GM19397 (cell line): ENCODE results near the gene PARP1.
"Not testable (repeated sequence)": the region's sequence is repeated elsewhere in the genome, so short reads cannot be mapped to it uniquely, and the experiment has no call there.

Experiments used
- ATAC-seq: cut with Tn5 transposase; IDR thresholded peaks from one replicate; pipeline ENCODE4 v1.9.1; 2021; ENCODE audit warnings: mild to moderate bottlenecking, moderate library complexity; ENCODE audit not compliant: unreplicated experiment

PARP1 gene

DNA sequence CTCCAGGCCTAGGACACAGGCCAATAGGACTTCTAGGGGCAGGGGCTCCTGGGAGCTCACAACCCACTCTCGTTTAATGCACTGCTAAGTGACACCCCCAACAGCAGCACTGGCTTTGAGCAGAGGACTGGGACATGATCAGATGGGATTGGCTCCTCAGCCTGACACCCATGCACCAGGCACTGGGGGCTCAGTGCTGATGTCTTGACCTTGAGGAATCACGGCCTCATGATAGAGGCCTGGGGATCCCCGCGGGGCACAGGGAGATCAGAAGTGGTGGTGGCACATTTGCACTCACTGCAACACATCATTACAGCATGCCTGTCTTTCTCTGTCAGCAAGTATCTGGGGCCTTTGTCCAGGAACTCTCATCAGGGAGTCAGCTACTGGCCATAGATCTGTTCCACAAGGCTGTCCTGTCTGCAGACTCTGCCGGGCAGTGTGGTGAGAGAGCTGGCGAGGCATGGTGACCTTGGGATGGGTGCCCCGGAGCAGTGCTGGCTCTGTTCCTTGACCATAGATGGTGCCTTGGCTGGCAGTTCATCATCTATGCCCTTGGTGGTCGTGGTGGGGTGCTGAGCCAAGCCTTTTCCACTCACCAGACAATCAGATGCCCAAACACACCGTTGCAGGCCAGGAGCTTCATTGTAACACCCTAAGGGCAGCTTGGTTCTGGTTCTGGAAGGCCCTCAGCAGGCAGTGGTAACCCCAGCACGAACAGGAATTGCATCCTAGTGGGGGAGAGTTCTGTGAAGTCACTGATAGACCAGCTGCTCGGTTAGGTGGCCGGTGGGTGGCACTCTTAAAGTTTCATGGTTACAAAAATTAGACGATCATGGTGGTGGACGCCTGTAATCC is 22.2 kb upstream of the PARP1 start:
- no peak for ATAC-seq

DNA sequence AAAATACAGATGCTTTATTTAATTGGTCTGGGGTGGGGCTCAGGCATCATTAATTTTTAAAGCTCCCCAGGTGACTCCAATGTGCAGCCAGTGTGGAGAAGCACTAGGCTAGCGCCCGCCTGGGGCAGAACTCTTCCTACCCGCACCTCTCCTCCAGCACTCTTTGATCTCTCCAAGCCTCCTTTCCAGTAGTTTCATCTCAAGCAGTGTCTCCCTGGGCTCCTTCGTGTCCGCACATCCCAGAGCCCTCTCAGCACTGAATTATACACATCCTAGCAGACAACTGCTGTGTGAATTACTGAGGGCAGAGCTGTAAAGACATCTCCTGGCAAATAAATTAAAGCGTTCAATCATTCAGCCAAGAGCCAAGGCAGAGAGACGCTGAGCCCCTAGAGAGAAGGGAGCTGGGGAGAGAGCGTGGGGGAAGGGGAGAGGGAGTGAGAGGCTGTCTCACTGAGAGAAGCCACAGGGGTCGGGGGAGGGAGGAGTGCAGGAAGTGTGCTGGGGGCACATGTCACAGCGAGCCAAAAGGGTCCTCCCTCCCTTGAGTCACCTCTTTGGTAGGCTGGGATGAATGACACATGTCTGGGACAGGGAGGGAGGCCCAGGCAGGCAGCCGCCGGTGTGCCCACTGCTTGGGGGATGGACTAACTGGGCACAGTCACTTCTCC is 21.0 kb upstream of the PARP1 start:
- ATAC-seq, result no peak

DNA sequence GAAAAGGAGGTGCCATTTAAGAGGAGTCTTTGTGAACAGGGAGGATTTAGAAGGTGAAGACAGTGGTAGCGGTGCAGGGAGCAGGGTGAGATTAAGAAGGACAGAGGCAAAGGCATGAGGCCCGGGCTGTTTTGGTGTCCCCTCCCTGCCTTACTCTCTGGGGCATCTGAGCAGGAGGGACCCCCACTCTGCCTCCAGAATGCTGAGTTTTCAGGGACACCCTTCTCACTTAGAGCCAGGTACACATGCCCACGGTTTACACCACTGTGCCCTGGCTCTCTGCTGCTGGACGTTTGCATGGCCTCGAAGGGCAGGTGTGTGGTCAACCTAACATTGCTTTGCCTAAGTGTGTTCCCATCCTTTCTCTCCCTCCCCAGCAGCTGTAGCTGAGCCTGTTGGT is 20.5 kb upstream of the PARP1 start:
- no peak for ATAC-seq

DNA sequence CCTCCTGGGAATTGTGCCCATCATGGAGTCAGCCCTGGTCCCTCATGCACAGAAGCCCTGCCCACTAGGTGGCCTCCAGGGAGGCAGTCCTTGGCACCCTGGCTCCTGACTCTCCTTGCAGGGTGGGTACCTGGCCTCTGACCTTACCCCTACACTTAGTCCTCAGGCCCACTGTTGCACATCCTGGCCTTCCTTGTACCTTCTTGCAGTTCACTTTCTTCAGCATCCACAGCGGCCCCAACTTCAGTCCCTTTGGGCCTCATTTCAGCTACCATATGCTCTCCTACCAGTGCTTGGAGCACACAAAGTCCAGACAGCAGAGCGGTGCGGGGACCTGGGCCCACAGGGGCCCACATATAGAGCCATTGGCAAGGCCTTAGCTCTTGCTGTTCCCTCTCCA is 19.2 kb upstream of the PARP1 start:
- no peak for ATAC-seq

DNA sequence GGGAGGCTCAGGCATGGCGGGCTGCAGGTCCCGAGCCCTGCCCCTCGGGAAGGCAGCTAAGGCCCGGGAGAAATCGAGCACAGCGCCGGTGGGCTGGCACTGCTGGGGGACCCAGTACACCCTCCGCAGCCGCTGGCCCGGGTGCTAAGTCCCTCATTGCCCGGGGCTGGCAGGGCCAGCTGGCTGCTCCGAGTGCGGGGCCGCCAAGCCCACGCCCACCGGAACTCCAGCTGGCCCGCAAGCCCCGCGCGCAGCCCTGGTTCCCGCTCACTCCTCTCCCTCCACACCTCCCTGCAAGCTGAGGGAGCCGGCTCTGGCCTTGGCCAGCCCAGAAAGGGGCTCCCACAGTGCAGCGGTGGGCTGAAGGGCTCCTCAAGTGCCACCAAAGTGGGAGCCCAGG is 18.5 kb upstream of the PARP1 start:
- not testable (repeated sequence) for ATAC-seq

DNA sequence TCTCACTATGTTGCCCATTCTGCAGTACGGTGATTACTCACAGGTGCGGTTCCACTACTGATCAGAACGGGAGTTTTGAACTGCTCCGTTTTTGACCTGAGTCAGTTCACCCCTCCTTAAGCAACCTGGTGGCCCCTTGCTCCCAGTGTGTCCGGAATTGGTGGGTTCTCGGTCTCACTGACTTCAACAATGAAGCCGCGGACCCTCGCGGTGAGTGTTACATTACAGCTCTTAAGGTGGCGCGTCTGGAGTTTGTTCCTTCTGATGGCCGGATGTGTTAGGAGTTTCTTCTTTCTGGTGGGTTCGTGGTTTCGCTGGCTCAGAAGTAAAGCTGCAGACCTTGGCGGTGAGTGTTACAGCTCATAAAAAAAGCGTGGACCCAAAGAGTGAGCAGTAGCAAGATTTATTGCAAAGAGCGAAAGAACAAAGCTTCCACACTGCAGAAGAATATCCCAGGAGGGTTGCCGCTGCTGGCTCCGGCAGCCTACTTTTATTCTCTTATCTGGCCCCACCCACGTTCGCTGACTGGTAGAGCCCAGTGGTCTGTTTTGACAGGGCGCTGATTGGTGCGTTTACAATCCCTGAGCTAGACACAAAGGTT is 17.6 kb upstream of the PARP1 start:
- ATAC-seq, result no peak

DNA sequence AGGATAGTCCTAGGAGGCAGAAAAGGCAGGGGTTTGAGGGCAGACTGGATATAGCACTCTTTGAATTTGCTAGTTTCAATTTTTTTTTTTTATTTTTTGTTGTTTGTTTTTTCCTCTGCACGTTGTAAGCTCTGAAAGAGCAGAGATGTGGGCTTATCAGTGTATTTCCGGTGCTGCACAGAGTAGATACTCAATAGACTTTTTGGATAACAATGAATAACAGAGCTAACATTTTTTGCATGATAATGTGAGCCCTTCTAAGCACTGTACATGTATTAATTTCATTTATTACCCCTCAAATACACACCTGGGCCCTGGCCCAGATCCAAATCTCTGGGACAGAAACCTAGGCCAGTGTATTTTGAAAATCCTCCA is 17.1 kb upstream of the PARP1 start:
- ATAC-seq, result no peak

DNA sequence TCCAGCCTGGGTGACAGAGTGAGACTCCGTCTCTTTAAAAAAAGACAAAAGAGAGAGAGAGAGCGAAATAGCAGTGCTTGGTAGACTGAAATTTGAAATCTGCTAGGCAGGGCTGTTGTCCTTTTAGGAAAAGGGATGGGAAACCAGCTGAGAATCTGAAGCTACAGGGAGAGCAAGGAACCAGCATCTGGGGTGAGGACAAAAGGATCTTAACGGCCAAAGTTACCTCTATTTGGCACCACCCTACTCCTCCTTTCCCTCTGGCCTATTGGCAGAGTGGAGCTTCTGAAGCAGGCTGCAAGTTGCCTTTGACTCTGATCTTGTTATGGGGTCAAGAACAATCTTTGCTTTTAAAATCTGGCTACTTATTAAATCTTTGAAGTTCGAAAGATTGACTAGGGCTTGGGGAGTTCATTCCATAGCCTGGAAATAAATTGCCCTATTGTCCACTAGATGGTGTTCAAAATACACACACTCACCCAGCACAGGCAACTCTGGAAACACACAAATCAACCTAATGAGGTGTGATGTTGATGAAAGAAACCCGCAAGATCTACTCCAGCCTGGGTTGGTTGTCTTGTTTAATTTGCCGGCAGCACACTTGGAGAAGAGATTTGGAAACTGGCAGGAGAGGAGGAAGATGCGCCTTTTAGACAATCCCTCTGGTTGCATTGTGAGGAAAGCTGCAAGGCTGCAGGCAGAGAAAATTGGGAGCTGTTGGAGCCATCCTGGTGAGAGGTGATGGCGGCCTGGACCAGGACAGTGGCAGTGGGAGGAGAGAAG is 16.5 kb upstream of the PARP1 start:
- ATAC-seq, result no peak

DNA sequence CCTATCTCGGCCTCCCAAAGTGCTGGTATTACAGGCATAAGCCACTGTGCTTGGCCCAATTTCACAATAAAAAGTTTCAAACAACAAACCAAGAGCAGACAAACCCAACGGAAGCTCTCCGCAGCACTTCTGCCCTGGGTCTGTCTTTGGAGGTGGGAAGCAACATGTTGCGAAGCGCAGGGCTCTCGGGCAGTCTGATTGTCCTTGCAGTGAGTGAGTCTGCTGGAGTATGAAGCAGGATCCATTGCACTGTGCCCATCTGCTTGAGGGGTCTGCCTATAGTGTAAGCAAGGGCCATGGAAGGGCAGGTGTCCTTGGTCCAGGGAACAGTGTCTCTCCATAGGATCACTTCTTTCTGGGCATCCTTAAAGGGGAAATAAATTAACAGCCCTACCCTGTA is 14.6 kb upstream of the PARP1 start:
- no peak for ATAC-seq

DNA sequence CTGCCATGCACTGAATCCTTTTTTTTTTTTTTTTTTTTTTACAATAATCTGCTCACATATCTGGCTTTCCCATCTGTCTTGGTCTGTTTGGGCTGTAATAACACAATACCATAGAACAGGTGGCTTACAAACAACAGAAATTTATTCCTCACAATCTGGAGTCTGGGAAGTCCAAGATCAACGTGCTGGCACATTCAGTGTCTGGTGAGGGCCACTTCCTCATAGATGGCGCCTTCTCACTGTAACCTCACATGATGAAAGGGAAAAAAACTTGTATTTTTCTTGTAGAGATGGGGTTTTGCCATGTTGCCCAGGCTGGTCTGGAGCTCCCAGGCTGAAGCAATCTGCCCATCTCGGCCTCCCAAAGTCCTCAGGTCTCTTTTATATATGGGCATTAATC is 13.0 kb upstream of the PARP1 start:
- ATAC-seq, result no peak

DNA sequence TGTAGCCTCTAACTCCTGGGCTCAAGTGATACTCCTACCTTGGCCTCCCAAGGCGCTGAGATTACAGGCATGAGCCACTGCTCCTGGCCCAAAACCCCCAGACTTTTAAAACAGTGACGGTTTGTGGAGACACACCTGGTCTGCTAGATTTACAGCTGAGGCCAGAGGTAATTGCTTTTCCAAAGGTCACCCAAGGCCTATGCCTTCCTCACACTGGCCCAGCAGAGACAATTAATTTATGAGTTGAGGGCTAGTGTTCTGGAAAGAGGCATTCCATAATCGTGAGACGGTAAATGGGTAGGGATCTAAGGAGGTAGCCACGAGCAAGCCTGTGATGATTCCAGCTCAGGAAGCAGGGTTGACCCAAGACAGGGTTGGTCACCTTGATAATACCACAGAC is 12.4 kb upstream of the PARP1 start:
- ATAC-seq, result no peak

DNA sequence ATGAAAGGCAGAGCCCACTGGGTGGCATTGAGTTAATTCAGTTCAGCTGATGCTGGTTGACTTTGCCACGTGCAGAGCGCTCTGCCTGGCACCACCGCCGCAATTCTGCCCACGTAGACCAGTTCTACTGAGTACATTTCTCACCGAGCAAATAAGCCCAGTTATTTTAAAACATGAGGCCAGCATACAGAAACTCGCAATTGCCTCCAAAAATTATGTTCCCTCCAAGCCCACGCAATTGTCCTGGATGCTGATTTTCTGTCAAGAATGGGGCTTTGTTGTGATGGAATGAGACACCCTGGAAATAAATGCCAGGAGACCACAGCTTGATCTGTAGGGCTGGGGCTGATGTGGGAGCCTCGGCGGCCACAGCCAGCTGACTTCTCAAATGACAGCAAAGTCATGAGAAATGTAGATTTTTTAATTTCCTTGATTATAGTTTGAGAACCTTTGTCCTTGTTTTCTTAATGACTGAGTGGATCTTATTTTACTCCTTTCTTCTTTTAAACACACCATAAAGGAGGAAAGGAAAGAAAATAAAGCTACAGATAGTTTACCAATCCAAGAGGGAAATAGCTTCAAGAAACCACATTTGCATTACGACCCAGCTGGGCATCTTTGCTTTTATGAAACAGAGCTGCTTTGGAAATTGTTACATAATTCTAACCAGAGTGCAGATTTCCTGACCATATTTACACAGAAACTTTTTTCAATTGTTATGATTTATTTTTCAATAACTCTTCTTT is 11.6 kb upstream of the PARP1 start:
- ATAC-seq, result no peak

DNA sequence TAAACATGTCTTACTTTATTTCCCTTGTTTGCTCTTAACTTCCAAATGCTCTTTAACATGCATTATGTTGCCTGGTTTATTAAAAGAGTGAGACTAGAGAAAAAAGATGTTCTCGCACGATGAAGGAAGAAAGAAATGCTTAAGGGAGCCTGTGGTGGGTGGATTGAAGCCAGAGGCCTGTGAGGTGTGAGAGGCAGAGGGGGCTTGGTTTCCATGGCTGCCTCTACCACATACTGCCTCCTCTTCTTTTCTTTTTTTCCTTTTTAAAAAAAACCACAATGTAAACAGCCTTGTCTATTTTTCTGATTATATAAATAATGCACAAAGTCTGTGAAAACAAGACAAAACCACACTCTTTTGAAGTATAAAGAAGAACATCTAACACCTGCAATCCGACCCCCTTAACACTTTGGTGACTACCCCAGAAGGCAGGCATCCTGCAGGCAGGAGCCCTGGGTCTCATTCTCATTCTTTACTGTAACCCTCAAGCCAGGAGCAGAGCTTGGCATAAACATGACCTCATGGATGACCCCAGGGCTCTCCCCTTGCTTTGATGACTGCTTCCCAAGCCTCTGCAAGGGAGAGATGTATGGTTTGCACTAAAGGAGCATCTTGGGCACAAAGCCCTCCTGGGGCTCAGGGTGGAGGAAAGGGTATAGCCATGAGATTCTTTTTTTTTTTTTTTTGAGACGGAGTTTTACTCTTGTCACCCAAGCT is 10.1 kb upstream of the PARP1 start:
- no peak for ATAC-seq

DNA sequence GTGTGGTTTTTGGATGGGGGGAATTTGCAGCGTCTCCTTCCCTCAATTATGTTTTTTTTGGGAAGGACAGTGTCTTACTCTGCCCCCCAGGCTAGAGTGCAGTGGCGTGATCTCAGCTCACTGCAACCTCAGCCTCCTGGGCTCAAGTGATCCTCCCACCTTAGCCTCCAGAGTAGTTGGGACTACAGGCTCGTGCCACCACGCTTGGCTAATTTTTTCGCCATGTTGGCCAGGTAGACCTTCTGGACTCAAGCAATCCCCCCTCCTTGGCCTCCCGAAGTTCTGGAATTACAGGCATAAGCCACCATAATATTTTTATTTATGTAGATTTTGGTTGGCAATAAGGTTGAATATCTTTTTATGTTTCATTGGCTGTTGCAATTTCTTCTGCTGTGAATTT is 9.5 kb upstream of the PARP1 start:
- ATAC-seq, result no peak

DNA sequence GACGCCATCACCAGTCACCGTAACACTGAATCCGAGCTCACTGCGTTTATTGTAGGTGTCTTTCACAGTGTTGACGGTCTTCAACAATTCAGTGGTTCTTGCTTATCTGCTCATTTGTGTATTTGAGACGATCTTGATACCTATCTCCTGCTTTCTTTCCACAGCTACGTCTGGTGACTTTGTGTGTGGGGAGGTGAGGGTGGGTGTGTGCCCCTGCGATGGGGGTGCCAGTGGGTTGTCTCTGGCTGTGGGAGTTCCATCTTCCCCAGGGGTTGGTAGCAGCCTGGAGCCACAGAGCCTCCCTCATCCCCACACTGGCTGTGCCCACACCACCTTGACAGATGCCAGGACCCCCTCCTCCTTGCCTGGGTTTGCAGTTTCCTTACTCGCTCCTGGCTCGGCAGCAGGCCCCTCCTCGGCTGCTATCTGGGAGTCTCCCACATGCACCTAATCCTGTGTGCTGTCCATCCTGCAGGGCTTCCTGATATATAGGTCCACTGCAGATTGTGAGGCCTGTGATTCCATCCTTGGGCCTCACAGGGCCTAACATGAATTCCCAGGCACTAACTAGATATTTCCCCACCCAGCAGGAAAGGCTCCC is 6.3 kb upstream of the PARP1 start:
- no peak for ATAC-seq

DNA sequence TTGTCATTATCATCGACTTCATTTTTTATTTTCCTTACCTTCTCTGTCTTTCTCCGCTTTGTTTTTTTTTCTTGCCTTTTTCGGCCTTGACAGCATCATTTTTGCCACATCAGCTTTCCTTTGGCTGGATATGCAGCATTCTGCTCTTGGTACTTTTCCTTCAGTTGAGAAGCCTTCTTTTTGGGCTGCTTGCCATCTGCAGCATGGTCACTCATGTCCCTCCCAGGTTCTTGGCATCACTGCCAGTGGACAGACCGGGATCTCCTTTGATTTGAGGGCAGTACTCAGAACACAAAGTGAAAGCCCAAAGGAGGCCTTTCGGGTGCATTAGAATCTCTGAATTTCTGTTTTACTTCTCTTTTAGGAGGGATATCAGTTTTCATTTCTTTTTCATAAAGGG is 3.7 kb upstream of the PARP1 start:
- ATAC-seq, result no peak

DNA sequence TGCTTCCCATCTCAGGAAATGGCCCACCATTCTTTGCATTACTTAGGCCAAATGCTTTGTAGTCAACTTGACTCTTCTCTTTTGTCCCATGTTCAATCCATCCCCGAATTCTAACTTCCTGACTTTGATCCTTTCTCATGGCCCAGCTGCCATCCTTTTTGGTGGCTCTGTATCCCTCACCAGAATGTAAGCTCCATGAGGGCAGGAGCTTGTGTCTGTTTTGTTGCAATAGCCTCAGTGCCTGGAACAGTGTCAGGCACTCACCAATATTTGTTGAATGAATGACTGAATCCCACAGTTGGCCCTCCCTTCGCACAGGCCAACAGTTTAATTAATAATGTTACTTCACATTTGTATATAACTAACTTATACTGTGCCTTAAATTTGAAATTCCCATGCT is 3.1 kb upstream of the PARP1 start:
- no peak for ATAC-seq

DNA sequence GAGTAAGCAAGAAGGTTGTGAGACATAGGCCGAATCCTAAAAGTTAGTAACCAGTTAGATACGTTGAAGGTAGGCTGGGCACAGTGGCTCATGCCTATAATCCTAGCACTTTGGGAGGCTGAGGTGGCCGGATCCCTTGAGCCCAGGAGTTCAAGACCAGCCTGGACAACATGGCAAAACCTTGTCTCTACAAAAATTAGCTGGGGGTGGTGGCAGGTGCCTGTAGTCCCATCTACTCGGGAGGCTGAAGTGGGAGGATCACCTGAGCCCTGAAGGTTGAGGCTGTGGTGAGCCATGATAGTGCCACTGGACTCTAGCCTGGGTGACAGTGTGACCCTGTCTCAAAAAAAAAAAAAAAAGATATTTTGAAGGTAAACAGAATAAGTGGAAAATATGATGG is 1.5 kb upstream of the PARP1 start:
- no peak for ATAC-seq

DNA sequence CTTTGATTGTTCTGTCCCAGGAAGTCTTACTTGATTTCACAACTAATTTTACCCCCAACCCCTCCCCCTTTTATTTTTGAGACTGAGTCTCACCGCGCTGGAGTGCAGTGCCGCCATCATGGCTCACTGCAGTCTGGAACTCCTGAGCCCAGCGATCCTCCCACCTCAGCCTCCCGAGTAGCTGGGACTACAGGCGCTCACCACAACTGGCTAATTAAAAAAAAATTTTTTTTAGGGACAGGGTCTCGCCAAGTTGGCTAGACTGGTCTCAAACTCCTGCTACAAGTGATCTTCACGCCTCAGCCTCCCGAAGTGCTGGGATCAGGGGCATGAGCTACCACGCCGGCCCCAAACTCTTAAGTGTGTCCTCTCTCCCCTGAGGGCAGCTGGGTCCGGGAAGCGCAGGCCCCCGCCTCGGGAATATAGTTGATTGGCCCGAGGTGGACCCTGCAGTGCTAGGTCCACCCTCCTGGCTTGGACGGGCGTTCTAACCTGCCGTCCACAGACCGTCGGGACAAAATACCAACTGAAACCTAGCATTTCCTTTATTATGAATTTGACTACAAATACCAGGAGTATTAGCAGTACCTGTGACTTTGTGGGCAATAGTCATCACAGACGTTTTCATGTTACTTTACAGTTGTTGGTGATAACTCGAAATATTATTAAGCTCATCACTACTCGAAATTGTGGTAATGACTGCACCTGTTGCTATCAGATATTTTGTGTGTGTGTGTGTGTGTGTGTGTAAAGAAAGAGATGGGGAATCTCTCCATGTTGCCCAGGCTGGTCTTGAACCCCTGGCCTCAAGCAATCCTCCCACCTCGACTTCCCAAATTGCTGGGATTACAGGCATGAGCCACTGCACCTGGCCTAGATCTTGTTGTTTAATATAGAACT is 642 bp upstream of the PARP1 start:
- ATAC-seq, result no peak
